ENCODE measurements around the gene LEMD3. TPM values are rescaled to one million over a fixed set of nuclear protein-coding genes. Genes with fewer than 3 reads are reported as not detected.
A peak's percentile ranks its signal among the peaks of the same experiment; 100 is the strongest.

Gene LEMD3
- total and polyA plus RNA-seq, 12 donors, result 7.1 to 52.1 (median 22.3) TPM

DNA sequence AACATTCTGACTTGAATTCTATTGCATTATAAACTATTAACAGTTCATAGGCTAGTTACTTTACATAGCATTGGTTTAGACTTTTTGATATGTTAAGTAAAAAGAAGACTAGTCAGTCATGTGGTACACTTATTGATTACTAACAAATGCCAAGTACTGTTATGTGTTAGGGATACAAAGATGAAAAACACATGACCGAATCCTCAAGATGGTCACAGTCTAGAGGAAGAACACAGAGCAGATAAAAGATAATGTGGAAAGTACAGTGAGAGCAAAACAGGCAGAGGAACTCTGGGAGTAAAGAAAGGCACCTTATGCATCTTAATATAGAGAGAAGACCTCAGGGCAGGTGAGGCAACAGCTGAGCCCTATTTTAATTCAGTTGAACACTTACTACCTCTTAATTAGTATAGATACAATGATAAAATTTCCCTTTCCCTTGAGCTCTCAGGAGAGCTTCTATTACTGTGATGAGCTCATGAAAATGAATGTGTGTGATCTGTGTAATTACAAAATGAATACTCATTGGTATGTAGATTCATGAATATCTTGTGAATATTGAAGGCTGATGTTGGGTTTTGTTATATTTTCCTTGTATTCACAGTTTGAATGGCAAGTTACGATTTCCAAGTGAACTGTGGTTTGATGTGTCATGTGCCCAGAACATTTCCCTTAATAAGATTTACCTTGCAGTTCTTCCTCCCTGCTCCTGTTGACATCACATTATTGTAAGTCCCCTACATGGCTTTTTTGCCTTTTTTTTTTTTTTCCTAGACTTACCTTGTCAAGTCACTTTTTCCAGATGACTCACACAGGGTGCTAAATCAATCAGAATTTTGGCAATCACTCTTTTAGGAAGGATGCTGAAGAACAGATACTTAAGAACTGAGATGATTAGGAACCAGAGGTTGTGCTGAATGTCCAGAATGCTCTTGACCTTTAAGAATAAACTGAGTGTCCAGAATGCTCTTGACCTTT is 79.6 kb downstream of the LEMD3 start:
- TF ChIP-seq CTCF (IDR thresholded peaks at IDR 0.05) (no peak), POLR2A (IDR thresholded peaks at IDR 0.05) (no peak)
- 88 to 97% (median 90%) methylated on average over 2 of the region's 2 CpGs for WGBS, 4 donors
- Histone ChIP-seq H3K4me1 (replicated peaks in 1 of 2) (no peaks in the 10 kb centered on the region), H3K36me3 (replicated peaks in 1 of 2) (peaks cover 0 to 10% of the 10 kb centered on the region in 2 donors), H3K27me3 (no peaks in the 10 kb centered on the region), H3K4me3 (no peak overlapping the region), H3K9me3 (replicated peaks in 1 of 3) (no peaks in the 10 kb centered on the region), H3K27ac (no peak overlapping the region)
- intact Hi-C loops (cut with DNase I), result no loop called here
- peak in 2 of 7 donors; percentile 9 to 17 for DNase-seq

- no peak overlapping the region for H3K4me3 ChIP-seq
- no peaks in the 10 kb centered on the region for H3K36me3 ChIP-seq (replicated peaks in 1 of 2)
- H3K9me3 ChIP-seq (replicated peaks in 1 of 3), result no peaks in the 10 kb centered on the region
- WGBS, 4 donors, result 71 to 95% (median 87%) methylated on average over 1 of the region's 1 CpG
- intact Hi-C loops (cut with DNase I), result no loop called here
- H3K27ac ChIP-seq, result no peak overlapping the region
- H3K4me1 ChIP-seq (replicated peaks in 1 of 2), result no peaks in the 10 kb centered on the region
- no peak for DNase-seq
- no peak for TF ChIP-seq POLR2A (IDR thresholded peaks at IDR 0.05)
- TF ChIP-seq CTCF (IDR thresholded peaks at IDR 0.05), result no peak
- H3K27me3 ChIP-seq, result no peaks in the 10 kb centered on the region
Measured at GRCh38 chr12:65252515-65252914, 83.1 kb downstream of the LEMD3 start.

DNA sequence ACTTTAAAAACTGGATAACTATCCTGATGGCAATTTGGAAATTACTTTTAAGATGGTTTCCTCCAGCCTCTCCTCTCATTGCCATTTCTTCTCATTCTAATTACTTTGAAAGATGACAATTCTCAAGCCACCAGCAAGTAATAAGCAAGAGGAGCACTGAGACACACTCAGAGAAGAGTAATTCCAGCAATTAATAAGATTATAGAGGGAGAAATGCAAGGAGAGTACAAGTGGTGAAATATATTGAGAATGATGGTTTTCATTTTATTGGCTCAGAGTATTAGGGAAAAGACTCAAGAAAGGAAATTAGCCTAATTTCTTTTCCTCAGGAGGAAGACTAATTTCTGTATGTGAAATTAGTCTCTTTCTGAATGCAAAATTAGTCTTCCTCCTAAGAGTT is 88.6 kb downstream of the LEMD3 start:
- H3K36me3 ChIP-seq (replicated peaks in 1 of 2), result no peaks in the 10 kb centered on the region
- no peaks in the 10 kb centered on the region for H3K9me3 ChIP-seq (replicated peaks in 1 of 3)
- no peak for TF ChIP-seq POLR2A (IDR thresholded peaks at IDR 0.05)
- TF ChIP-seq CTCF (IDR thresholded peaks at IDR 0.05), result no peak
- H3K27ac ChIP-seq, result no peak overlapping the region
- no peaks in the 10 kb centered on the region for H3K27me3 ChIP-seq
- H3K4me3 ChIP-seq, result no peak overlapping the region
- H3K4me1 ChIP-seq (replicated peaks in 1 of 2), result no peaks in the 10 kb centered on the region
- intact Hi-C loops (cut with DNase I), result no loop called here
- DNase-seq, result no peak

- Histone ChIP-seq H3K9me3 (replicated peaks in 1 of 3) (no peaks in the 10 kb centered on the region), H3K36me3 (replicated peaks in 1 of 2) (no peaks in the 10 kb centered on the region), H3K27me3 (no peaks in the 10 kb centered on the region), H3K4me1 (replicated peaks in 1 of 2) (no peaks in the 10 kb centered on the region), H3K4me3 (no peak overlapping the region), H3K27ac (no peak overlapping the region)
- no peak for DNase-seq
- TF ChIP-seq POLR2A (IDR thresholded peaks at IDR 0.05) (no peak), CTCF (IDR thresholded peaks at IDR 0.05) (no peak)
- intact Hi-C loops (cut with DNase I), result no loop called here
Measured at GRCh38 chr12:65259501-65259900, 90.1 kb downstream of the LEMD3 start.
